GM18517 (cell line): Measurements from ENCODE around the gene LIPG.
A peak's percentile ranks its signal among the peaks of the same experiment; 100 is the strongest.
"Not testable (repeated sequence)": the region's sequence is repeated elsewhere in the genome, so short reads cannot be mapped to it uniquely, and the experiment has no call there.

Experiments
- ATAC-seq: cut with Tn5 transposase; IDR thresholded peaks from one replicate; pipeline ENCODE4 v1.9.1; 2021; ENCODE audit warnings: mild to moderate bottlenecking, moderate library complexity; ENCODE audit not compliant: unreplicated experiment

The LIPG gene

GRCh38 chr18:49561289-49562193, at the start of gene LIPG:
TSS of gene LIPG (plus strand) at chr18:49562057. CDS start at chr18:49562309, 252 bp downstream.
- peak; percentile 69 for ATAC-seq

GRCh38 chr18:49512876-49513275, 49.0 kb upstream of the LIPG start:
- not testable (repeated sequence) for ATAC-seq

GRCh38 chr18:49514577-49514976, 47.3 kb upstream of the LIPG start:
- ATAC-seq, result no peak

GRCh38 chr18:49515003-49515402, 46.9 kb upstream of the LIPG start:
- not testable (repeated sequence) for ATAC-seq

- ATAC-seq, result no peak
Observed at GRCh38 chr18:49515516-49515915, 46.3 kb upstream of the LIPG start.

GRCh38 chr18:49517483-49517882, 44.4 kb upstream of the LIPG start:
- no peak for ATAC-seq

- ATAC-seq, result no peak
Observed at GRCh38 chr18:49519101-49519971, 42.5 kb upstream of the LIPG start.

GRCh38 chr18:49520661-49521145, 41.2 kb upstream of the LIPG start:
- no peak for ATAC-seq

- ATAC-seq, result no peak
Observed at GRCh38 chr18:49521216-49521835, 40.5 kb upstream of the LIPG start.

- ATAC-seq, result not testable (repeated sequence)
Observed at GRCh38 chr18:49523580-49524093, 38.2 kb upstream of the LIPG start.

- ATAC-seq, result no peak
Observed at GRCh38 chr18:49524349-49524748, 37.5 kb upstream of the LIPG start.

- no peak for ATAC-seq
Observed at GRCh38 chr18:49524951-49525350, 36.9 kb upstream of the LIPG start.

GRCh38 chr18:49525981-49526380, 35.9 kb upstream of the LIPG start:
- no peak for ATAC-seq

- no peak for ATAC-seq
Observed at GRCh38 chr18:49527631-49528327, 34.1 kb upstream of the LIPG start.

GRCh38 chr18:49529596-49529995, 32.3 kb upstream of the LIPG start:
- no peak for ATAC-seq

GRCh38 chr18:49531678-49532153, 30.1 kb upstream of the LIPG start:
- ATAC-seq, result no peak

GRCh38 chr18:49534846-49535601, 26.8 kb upstream of the LIPG start:
- no peak for ATAC-seq

- no peak for ATAC-seq
Observed at GRCh38 chr18:49537232-49537896, 24.5 kb upstream of the LIPG start.

- ATAC-seq, result no peak
Observed at GRCh38 chr18:49544362-49544761, 17.5 kb upstream of the LIPG start.
